GM18519 (cell line): ENCODE measurements around the gene LRP1.

ENCODE experiments used
- ATAC-seq: cut with Tn5 transposase; IDR thresholded peaks from one replicate; pipeline ENCODE4 v1.9.1; 2021; ENCODE audit warnings: mild to moderate bottlenecking, moderate library complexity; ENCODE audit not compliant: unreplicated experiment, low FRiP score

Gene LRP1

DNA sequence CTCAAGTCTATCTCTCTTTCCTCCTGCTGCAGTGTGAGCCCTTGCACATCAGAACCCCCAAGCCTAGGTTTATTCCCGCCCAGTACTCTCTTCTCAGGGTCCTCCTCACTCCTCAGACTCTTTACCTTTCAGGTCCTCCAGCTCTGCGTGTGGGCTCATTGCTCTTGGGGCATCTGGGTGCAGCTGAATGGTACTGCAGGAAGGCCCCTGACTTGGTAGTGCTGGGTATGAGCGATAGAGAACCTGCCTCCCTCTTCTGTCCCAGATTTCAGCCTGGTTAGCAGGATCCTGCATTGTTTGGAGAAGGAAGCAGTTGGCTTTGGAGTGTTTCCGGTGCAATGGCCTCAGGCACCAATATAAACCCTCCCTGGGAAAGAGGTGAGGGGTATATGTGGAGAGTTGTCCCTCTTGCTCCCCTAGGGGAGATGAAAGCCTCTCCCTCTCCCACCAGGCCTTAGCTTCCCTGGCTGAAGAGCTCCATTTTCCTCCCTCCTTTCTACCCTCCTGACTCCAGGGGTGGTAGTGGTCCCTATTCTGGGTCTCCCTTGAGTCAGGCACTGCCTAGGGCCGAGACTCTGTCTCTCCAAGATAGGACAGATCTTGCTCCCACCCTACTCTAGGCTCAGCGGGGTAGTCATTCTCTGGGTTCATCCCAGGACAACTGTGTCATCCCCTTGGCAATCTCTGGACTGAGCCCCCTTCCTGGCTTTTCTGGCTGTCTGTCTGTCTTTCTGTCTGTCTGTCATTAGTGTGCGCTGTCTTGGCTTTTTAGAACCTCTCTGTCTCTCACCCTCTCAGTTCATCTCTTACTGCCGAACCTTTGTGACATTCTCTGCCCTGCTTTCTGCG is 3.8 kb downstream of the LRP1 start:
- ATAC-seq: no peak

DNA sequence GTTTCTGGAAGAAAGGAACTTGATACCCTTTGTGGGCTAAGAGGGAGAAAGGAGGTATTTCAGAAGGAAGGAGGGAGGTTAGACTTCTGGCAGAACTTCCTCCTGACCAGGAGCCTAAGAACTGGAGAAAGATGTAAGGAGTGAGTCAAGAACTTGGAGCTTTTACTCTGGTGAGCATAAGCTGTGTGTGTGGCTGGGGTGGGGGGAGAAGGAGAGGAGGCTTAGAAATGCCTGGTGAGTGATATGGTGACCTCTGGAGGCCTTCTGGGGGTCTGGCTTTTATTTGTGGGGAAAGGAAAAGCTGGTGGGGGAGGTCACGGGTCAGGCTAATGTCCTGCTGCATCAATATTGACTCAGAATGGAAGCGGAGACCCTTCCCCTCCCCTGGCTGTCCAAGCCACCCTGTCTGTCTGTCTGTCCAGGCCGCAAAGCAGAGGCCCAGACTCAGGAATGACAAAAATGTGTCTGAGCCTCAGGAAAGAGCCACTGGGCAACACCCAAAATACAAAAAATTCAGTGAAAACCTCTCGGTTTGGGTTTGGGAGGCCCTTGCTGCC is 4.8 kb downstream of the LRP1 start:
- ATAC-seq: no peak

DNA sequence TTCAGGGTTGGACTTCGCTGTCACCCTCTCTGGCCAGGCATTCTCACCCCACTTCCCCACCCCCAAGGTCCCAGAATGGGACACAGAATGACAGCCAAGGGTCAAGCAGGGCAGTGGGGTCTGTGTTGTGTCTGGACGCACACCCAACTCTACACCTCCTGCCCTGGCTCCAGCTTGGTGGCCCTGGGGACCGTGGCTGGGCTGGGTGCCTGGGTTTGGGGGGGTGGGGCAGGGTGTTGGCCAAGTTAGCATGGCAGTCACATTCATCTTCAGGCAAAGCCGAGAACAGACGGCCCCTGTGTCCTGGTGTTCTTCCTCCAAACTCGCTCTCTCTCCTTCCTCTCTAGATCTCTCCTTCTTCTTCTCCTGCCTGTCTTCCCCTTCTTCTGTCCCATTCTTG is 5.6 kb downstream of the LRP1 start:
- ATAC-seq: no peak

DNA sequence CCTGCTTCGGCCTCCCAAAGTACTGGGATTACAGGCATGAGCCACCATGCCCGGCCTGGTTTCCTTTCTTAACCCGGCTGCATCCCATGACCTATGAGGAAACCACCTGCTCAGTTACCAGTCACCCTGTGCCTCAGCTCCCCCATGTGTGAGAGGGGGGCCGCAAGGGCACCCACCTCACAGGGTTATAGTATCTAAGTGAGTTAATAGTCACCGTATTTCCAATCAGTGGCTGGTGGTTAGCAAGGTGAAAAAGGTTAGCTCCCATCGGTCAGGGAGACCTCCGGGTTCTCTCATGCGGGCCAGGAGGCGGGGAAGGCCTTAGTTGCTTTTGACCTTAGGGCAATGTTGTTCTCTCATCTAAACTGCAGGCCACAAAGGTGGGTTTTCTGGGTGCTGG is 6.7 kb downstream of the LRP1 start:
- no peak for ATAC-seq

DNA sequence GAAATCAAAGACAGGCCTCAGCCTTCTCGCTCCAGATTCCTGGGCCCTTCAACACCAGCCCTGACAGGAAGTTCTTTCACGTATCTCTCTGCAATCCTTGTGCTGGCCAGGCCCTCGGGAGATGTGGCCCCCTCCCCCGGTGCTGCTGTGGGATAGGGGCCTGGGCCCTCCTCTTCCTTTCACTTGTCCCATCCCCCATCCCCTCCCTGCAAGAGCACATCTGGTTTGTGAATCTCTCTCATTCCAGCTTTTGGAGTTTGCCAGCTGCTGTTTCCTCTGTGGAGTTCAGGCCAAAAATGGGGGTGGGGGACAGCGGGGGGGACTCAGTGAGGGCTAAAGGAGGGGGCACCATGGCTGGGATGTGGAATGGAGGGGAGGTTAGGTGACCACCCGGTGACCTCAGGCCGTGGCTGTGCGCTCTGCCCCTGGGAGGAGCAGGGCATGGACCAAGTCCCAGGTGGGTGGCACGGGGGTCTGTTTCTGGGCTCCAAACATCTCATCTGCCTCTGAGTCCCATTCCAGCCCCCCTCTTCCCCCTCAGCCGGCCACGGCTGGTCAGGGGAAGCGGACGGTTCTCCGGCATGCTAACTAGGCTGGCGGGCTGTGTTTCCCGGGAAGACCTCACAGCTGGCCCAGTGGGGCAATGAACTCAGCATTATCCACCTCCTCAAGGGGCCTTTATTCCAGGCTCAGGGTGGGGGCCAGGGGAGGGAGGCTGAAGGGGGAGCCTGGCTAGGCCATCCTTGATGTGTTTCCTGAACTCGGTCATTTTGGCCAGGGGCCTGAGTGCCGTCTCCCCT is 7.4 kb downstream of the LRP1 start:
- no peak for ATAC-seq

DNA sequence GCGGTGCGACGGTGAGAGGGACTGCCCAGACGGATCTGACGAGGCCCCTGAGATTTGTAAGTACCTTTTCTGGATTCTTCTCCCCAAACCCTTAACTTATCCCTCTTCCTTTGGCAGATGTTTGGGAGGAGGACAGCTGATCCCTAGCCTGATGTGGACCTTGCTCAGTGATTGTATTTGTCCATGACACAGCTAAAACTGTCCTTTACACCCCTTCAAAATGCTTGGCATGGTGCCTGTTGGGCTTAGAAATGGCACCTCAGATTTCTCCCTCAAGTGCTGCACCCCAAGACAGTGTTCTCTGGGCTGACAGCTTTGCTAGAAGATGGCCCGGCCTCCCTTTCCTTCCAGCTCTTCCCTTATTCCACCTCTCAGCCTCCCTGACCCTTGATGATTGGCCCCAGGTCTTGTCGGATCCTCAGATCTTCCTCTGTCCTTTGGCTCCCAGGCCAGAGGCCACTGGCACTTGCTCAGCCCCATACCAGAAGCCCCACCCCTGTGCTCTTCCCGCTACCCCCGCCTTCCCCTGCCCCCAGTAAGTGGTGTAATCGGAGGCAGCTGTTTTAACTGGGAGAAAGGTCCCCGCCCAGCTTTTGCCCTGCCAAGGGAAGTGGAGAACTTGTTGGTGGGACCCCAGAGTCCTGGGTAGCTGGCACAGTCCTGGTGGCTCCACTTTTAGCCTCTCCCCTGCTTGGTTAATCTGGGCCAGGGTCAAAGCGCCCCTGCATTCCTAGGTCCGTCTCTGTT is 10.4 kb downstream of the LRP1 start:
- ATAC-seq: no peak

DNA sequence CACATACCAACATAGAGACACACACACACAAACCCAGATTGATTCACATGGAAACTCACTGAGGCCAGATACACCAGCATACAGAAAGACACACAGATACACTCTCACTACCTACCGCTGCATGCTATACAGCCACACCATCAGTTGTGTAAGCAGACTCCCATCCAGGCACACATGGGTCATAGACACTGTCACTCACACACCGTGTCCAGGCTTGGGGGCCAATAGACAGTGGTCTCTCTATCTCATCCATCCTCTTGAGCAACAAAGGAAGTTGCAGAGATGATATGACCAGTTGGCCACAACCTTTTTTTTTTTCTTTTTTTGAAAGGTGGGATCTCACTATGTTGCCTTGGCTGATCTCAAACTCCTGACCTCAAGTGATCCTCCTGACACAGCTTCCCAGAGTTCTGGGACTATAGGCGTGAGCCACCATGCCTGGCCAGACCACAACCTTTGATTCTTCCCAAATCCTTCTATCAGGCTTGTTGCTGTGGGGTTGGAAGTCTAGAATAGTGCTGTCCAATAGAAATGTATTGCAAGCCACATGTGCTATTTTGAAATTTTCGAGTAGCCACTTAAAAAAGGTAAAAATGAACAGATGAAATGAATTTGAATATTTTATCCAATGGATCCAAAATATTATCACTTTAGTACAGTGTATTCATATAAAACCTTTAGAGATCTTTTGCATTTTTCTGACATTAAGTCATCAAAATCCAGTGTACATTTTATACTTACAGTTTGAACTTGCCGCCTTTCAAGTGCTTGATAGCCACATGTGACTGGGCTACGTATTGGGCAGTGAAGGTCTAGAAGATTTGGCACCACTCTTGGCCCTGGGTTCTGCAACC is 11.7 kb downstream of the LRP1 start:
- no peak for ATAC-seq

DNA sequence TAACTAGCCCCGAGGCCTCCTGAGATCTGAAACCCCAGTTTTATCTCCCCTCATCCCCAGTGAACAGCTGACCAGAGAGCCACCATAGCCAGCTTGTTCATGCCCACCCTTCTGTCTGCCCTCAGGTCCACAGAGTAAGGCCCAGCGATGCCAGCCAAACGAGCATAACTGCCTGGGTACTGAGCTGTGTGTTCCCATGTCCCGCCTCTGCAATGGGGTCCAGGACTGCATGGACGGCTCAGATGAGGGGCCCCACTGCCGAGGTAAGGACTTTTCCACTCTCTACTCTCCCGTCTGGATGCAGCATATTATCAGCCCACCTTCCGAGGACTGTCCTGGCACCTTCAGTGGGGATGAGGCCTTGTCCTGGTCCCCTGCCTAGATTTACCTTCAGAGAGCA is 13.0 kb downstream of the LRP1 start:
- no peak for ATAC-seq

DNA sequence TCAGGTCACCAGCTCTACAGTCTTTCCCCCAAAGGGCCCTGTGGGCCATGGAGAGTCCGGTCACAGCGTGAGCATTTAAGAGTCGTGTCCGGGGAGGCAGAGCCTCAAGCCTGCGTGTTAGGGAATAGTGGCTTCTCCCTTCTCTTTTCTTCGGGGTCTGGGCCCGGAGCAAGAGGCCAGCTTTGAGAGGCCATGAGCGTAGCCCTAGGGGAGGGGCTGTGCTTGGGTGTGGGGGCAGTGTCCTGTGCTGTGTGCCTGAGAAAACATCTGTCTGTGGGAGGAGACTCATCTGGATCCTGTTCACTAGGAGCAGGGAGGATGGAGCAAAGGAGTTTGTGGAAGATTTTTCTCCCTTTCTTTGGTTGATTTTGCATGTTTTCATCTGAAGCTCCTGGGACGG is 13.8 kb downstream of the LRP1 start:
- ATAC-seq: no peak

DNA sequence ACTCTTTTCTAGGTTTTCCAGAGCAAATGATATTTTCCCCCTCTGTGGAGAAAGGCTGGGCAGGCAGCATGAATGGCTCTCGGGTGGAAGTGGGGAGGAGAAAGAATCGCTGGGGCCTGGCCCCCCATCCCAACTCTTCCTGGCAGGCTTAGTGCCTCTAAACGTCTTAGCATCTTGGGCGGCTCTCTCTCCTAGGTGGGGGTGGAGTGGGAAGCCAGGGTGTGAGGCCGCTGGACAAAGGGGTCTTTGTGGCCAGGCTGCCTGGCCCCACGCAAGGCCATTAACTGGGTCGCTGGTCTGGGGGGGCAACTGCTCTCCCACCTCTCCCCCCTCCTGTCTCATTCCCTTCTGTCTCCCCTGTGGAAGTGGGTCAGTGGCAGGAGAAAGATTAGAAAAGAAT is 14.4 kb downstream of the LRP1 start:
- ATAC-seq: no peak

DNA sequence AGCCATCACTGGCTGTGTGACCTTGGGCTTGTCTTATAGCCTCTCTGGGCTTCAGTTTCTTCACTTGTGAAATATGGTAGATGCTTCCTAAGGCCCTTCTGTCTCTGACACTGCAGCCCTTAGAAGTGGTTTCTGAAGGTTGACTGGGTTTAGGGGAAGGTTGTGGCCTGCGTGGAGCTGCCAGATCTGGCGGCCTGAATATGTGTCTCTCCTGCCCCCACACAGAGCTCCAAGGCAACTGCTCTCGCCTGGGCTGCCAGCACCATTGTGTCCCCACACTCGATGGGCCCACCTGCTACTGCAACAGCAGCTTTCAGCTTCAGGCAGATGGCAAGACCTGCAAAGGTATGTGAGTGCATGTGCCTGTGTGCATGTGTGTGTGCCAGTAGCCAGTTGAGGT is 15.2 kb downstream of the LRP1 start:
- no peak for ATAC-seq

DNA sequence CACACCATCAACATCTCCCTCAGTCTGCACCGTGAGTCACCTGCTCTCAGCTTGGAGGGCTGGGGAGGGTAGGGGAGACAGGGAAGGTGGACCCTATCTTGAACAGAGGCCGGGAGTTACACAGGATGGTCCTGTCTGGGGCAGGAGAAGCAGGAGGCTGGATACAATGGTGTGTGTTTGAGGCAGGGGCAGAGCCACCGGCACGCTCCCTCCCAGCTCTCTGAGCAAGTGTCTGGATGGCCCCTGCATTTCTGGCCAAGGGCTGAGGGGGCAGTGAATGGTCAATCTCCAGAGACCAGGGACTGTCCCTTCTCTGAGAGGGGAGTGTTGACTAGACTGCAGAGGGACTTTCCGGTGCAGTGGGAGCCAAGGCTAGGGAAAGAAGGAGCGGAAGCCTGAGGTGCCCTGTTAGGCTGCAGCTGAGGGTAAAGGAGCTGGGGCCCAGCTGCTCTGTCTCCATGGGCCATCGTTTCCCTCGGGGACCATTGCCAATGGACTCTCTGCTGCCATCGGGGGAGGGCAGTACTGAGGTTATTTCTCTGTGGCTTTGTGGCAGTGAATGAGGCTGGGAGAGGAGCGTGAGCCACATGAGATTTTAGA is 17.3 kb downstream of the LRP1 start:
- ATAC-seq: no peak

DNA sequence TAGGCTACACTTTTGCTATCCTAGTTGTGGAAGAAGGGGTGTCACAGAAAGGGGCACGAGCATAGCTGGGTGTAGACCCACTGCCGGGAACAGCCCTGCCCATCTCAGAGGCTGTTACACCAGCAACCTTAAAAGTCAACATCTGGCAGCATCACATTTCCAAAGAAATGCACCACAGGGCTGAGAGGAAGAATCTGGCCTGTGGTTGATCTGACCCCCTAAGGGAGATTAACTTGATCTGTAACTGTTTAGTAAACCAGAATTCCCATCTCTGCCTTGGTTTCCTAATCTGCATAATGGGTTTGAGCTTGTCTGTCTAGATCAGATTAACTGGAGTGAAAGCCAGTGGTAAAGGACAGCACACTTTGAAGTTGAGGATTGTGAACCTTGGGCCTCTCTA is 17.8 kb downstream of the LRP1 start:
- no peak for ATAC-seq

DNA sequence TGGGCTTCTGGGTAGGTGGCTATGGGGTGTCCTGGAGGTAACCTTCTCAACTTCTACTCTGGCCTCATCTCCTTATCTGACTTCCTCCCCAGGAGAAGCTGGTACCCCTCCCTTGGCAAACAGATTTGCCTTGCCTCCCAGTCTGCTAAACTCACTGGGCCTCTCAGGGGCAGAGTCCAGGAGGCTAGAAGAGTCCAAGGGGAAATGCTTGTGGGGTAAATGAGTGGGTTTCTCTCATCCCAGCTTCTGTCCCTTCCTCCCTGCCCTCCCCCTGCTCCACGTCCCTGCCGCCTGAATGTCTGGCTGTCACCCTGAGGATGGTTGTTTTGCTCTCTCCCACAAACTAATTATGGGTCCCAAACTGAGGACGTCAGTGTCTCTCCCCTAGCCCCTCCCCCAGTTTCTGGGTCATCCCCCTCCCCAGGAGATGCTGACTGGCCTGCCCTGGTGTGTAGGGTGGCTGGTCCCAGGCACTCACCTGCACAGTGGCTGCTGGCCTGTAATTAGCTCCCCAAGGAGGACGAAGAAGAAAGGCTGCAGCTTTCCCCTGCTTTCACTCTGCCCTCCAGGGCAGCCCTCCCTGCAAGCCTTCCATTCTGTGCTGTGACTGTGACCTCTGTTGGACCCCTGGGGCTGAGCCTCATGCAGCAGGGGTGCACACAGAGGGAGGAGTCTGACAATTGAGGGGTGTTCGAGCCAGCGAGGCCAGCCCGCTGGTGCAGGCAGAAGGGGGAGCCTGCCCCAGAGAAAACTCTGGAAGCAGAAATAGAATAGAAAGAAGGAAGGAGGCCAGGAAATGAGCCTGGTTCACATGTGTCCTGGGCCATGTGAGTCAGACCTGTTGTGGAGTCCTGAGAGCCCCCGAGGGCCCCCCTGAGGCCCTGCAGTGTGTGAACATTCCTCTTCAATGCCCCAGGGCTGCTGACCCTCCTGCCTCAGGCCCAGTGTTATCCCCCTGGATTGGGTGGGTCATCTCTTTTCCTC is 19.0 kb downstream of the LRP1 start, which contains the start of gene LRP1-AS:
TSS of gene LRP1-AS (minus strand) at position 659 of the 984 bp plus-strand sequence.
- ATAC-seq: no peak

DNA sequence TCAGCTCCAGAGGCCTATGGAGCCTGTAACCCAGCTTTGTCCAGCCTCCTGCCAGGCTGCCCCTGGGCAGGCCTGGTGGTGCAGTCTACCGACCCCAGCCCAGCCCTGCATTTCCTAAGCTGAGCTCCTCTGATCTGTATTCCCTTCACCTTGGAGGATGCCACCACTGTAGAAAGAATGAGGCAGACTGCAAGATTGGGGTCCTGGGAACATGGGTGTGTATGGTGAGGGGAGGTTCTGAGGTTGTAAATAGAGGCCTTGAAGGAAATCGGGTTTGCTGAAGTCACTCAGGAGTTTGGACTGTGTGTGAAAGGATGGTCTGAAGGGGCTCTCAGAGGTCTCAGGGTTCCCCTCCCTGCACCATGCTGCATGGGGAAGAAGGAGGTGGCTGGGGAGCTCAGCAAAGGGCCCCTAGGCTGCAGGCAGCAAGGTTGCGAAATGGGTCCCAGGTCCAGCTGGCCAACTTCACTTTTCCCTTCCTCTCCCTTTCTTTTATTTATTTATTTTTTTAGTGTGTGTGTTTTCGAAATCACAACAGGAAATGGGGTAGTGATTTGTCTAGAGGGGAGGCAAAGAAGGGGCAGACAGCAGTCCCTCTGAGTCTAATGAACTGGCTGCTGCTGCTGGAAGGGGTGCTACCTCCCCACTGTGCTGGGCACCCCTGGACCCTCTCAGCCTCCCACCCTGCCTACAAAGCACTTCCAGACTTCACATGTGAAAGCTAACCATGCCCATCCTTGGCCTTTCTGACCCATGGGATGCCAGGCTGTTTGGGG is 20.4 kb downstream of the LRP1 start:
- ATAC-seq: no peak

DNA sequence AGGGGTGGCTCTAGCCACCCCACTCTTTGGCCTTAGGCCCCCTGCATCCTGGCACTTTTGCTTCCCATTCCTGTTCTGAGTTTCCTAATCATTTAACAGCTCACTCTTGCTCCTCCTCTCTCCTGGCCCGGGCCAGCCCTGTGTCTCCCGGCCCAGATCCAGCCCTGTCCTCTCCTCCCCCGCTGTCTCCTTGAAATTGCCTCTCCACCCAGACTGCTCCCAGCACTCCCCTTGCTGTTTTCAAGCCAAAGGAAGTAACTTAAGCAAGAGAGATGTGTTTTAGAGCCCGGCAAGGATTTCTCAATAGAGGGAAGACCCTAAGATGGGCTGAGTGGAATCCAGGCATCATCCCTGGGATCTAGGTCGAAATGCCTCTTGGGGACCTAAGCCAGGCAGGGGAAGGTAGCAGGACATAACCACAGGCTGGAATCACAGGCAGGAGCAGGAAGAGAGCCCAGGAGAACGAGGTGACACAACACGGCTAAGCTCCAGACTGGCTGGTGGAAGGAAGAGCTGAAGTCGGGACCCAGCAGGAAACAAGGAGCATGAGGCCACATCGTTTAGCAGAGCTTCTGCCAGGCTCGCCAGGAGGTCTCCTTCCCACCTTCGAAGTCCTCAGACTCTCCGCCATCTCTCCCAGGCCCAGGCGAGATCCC is 21.1 kb downstream of the LRP1 start:
- ATAC-seq: no peak

DNA sequence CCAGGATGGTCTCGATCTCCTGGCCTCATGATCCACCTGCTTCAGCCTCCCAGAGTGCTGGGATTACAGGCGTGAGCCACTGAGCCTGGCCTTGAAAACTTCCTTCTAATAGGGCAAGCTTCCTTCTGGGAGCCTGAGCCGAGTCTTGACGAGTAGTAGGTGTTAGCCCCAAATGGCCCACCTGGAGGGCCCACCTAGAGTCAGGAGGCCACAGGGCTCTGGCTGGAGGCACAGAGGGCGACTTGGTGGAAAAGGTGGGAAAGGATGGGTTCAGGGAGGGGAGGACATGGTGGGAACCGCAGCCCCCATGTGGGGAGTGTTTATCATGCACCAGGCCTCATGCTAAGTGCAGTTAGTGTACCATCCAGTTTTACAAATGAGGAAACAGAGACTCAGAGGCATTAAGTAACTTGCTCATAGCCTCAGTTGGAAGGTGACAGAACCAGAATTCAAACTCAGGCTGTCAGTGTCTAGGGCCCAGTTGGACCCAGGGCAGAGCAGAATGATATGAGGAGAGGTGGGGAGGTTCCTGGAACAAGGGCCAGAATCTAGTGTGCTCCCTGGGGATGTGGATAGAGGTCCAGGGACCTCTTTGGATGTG is 22.2 kb downstream of the LRP1 start:
- no peak for ATAC-seq
